NOMO-1 (cell line): Measurements from ENCODE around the gene MGST1.
A peak's percentile ranks its signal among the peaks of the same experiment; 100 is the strongest.

Experiments
- DNase-seq, 2 experiments: peaks; one replicate each; lab custom pipeline; 2025; ENCODE audit not compliant: unreplicated experiment in 2 of 2; lab: John Stamatoyannopoulos, UW

The MGST1 gene, protein sequence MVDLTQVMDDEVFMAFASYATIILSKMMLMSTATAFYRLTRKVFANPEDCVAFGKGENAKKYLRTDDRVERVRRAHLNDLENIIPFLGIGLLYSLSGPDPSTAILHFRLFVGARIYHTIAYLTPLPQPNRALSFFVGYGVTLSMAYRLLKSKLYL

GRCh38 chr12:16347391-16348298 is at the start of gene MGST1:
Gene MGST1, plus strand, starts transcription at chr12:16347645. Its CDS starts 6,608 bp downstream, at chr12:16354253.
- peak; percentile 79 to 87 for DNase-seq

DNA sequence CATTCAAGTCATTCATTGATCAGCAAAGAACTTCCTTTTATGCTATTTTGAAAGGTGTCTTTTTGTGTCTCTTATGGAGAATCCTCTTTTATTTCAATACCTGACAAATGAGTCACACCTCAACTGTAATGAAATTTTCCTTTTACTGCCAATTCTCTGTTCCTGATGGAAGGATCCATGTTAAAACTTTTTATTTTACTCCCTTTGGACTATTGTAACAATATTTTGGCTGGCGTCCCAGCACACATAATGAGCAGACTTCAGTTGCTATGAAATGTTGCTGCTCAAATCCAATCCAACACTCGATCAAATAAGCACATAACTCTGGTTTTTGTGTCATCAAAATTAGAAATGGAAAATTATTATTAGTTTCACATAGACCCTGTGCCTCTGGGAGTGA is 48.0 kb upstream of the MGST1 start:
- DNase-seq = no peak

- no peak for DNase-seq
Measured at GRCh38 chr12:16300122-16300521, 47.3 kb upstream of the MGST1 start.

DNA sequence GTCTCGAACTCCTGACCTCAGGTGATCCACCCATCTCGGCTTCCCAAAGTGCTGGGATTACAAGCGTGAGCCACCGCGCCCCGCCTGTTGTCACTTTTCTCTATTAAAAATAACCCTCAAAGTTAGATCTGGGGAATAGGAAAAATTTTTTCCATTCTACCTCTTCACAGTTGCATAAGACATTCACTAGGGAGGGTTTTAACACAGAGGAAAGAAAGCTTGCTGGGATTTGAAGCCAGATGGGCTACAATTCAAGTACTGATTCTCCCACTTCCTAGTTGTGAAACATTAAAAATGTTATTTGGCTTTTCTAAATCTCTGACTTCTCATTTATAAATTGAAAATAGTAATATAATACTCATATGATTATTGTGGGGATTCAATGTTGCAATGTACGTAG is 46.7 kb upstream of the MGST1 start:
- DNase-seq = no peak

GRCh38 chr12:16303939-16304338 is 43.5 kb upstream of the MGST1 start:
- DNase-seq = no peak

DNA sequence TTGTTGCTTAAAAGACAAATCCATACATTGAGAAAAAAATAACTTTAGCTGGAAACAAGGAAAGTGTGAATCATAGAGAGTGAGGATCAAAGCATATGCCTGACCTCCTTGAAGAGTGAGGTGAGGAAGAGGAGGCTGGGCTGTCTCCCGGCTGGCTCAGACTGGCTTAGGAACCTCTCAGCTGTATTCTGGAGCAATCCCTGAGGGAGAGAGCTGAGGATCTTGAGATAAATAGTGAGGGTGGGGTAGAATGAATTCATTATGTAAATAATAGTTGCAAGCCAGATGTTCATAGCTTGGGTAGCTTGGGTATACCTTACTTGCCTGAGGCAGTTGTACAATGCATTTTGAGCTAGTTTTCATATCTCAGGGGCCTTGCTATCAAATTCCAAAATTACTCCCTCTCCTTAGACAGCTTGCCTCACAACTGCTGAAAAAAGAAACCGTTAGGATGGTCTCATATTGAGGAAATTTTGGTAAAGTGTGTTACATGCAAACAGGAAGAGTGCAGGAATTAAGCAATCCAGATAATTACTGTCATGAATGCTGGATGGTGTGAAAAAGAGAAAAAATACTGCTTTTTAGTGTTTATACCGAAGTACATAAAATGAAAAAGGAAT is 39.5 kb upstream of the MGST1 start:
- peak in 1 of 2 experiments; percentile 35 for DNase-seq

GRCh38 chr12:16310934-16311333 is 36.5 kb upstream of the MGST1 start:
- no peak for DNase-seq

- DNase-seq = no peak
Measured at GRCh38 chr12:16323010-16323409, 24.4 kb upstream of the MGST1 start.

GRCh38 chr12:16323638-16324037 is 23.8 kb upstream of the MGST1 start:
- no peak for DNase-seq

GRCh38 chr12:16324272-16324671 is 23.2 kb upstream of the MGST1 start:
- no peak for DNase-seq

GRCh38 chr12:16324772-16325171 is 22.7 kb upstream of the MGST1 start:
- no peak for DNase-seq

GRCh38 chr12:16325426-16325825 is 22.0 kb upstream of the MGST1 start:
- DNase-seq = no peak

DNA sequence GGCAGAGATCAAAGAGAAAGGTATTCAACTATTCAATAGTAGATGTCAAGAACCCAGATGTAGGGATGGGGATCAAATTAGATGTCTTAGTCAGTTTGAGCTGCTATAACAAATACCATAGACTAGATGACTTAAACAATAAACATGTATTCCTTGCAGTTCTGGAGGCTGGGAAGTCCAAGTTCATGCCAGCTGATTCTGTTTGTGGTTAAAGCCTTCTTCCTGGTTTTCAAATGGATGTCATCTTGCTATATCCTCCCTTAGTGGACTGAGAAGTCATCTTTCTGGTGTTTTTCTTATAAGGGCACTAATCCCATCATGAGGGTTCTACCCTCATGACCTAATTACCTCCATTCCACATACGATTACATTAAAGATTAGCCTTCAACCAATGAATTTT is 19.5 kb upstream of the MGST1 start:
- no peak for DNase-seq

DNA sequence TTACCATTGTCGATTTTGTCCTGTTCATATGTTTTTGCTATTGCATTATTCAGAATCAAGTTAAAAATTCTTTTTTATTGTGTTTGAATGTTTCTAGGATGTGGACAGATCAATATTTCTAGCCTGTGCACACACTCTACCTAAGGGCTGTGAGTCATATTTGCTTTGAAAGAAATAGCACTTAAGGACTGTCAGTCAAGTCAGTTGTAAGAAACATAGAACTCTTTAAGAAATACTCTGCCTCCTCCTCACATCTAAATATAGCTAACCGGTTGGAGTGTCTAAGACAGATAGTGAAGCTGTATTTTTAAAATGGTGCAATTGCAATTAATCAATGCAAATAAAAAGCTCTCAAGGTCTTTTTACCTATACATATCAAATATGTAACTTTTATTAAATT is 17.9 kb upstream of the MGST1 start:
- no peak for DNase-seq

GRCh38 chr12:16330560-16330959 is 16.9 kb upstream of the MGST1 start:
- DNase-seq = no peak

GRCh38 chr12:16331998-16332397 is 15.4 kb upstream of the MGST1 start:
- DNase-seq = no peak

GRCh38 chr12:16335838-16336237 is 11.6 kb upstream of the MGST1 start:
- DNase-seq = no peak

- no peak for DNase-seq
Measured at GRCh38 chr12:16344269-16344668, 3.2 kb upstream of the MGST1 start.

DNA sequence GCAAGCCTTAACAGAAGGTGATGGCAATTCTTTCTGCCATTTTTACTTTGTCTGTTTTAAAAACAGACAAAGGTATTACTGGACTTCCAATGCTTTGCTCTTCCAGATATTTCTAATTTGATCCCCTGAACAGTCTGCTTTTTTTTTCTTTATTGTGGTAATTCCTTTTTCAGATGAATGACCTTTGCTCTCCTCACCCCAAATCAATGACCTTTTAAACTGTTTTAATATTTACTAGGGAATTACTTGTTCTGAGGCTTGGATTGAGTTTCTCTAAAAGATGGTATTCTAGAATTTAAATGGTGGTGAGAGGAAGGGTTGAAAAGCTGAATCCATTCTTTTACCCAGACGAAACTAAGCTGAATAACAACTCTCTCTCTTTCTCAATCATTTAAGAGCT is 2.3 kb upstream of the MGST1 start:
- no peak for DNase-seq

- no peak for DNase-seq
Measured at GRCh38 chr12:16346958-16347357, 487 bp upstream of the MGST1 start.

GRCh38 chr12:16348435-16349130 is 1.1 kb downstream of the MGST1 start:
- no peak for DNase-seq
